DOHH2 (cell line): ENCODE data around the gene FLNA.

Source experiments
- H3F3A ChIP-seq: fragments of 200-600 bp; sonication (generic), shearing (Covaris generic); 2 replicates; pipeline ENCODE4 v1.6.0; 2016; ENCODE audit warnings: antibody characterized with exemption, mild to moderate bottlenecking; ENCODE audit not compliant: control insufficient read depth, insufficient read depth
- H3K27ac ChIP-seq: fragments of 200-600 bp; sonication (generic); 2 replicates; pipeline ENCODE4 v1.5.1; 2014; ENCODE audit warnings: low read depth, mild to moderate bottlenecking, low read length, moderate library complexity
- H3K27me3 ChIP-seq: fragments of 200-600 bp; sonication (generic); 2 replicates; pipeline ENCODE4 v1.6.1; 2014; ENCODE audit warnings: mild to moderate bottlenecking, low read length, mixed read lengths; ENCODE audit not compliant: control insufficient read depth
- H3K36me3 ChIP-seq: fragments of 200-600 bp; sonication (generic); 2 replicates; pipeline ENCODE4 v1.6.1; 2014; ENCODE audit warnings: mild to moderate bottlenecking, low read length, moderate library complexity, mixed read lengths; ENCODE audit not compliant: control insufficient read depth
- H3K4me1 ChIP-seq: fragments of 200-600 bp; sonication (generic); 2 replicates; pipeline ENCODE4 v1.6.1; 2014; ENCODE audit warnings: mild to moderate bottlenecking, low read length, mixed read lengths; ENCODE audit not compliant: control insufficient read depth
- H3K4me2 ChIP-seq: fragments of 200-600 bp; sonication (generic); 2 replicates; pipeline ENCODE4 v1.6.0; 2014; ENCODE audit warnings: mild to moderate bottlenecking, low read length, moderate library complexity
- H3K4me3 ChIP-seq: fragments of 200-600 bp; sonication (generic); 2 replicates; pipeline ENCODE4 v1.5.1; 2014; ENCODE audit warnings: mild to moderate bottlenecking, low read length, mixed read lengths
- H3K79me2 ChIP-seq: fragments of 200-600 bp; sonication (generic); 2 replicates; pipeline ENCODE4 v1.6.1; 2014; ENCODE audit warnings: mild to moderate bottlenecking, low read length, mixed read lengths; ENCODE audit not compliant: control insufficient read depth
- H3K9me2 ChIP-seq: fragments of 200-600 bp; sonication (generic); replicated peaks from 2 replicates; pipeline ENCODE4 v1.6.1; 2014; ENCODE audit warnings: mild to moderate bottlenecking, low read length, mixed read lengths; ENCODE audit not compliant: control insufficient read depth
- H3K9me3 ChIP-seq: fragments of 200-600 bp; sonication (generic); 2 replicates; pipeline ENCODE4 v1.6.1; 2014; ENCODE audit warnings: antibody characterized with exemption, low read length, mixed read lengths; ENCODE audit not compliant: control insufficient read depth, insufficient read depth
- H4K20me1 ChIP-seq: fragments of 200-600 bp; sonication (generic); 2 replicates; pipeline ENCODE4 v1.6.0; 2014; ENCODE audit warnings: low read depth, mild to moderate bottlenecking, antibody characterized with exemption, low read length, moderate library complexity; ENCODE audit not compliant: control insufficient read depth, insufficient read depth
- EZH2phosphoT487 ChIP-seq: fragments of 200-600 bp; sonication (generic); IDR thresholded peaks from 2 replicates; pipeline ENCODE4 v1.6.1; 2017; ENCODE audit warnings: borderline replicate concordance, mild to moderate bottlenecking, antibody characterized with exemption, low read length, moderate library complexity, mixed read lengths
- TF ChIP-seq, protein P1 (sequence below): fragments of 200-600 bp; sonication (generic); IDR thresholded peaks from one replicate; pipeline ENCODE4 v1.5.1; 2014; ENCODE audit warnings: antibody characterized with exemption, mild to moderate bottlenecking, low read depth, low read length; ENCODE audit not compliant: poor library complexity, severe bottlenecking

FLNA gene

DNA sequence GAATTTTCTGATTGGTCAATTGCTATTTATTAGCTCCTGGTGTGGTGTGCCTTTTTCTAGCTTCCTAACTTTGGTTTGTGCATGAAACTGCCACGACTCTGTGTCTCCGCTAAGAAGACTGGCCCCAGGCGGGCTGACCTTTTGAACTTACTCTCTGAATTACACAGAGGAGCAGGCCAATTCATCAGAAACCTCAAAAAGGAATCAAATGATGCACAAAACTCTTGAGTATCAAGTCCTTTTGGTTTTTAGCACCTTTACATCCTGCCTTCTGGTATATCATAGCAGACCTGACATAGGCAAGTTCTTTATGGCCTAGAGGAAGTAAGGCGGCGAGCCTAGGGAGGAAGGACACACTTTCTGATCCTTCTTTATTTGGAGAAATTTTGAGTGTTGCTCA is 61.3 kb downstream of the FLNA start:
- Histone ChIP-seq H3K27me3 (no peaks in the 10 kb centered on the region; the same call in 1 of the 2 replicates), H4K20me1 (no peaks in the 10 kb centered on the region)

DNA sequence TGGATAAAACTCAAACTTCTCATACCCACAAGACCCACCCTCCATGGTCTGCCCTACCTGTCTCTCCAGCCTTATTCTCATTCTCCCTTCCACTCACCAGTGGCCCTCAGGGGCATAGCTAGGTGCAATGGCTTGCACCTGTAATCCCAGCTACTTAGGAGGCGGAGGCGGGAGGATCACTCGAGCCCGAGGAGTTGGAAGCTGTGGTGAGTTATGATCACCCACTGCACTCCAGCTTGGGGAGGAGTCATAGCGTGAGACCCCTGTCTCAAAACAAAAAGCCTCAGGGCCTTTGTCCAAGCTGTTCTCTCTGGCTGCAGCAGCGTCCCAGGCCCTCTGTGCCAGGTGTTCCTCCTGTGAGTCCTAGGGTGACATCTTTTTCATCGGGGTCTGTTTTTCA is 62.3 kb downstream of the FLNA start:
- H3K79me2 ChIP-seq = no peaks in the 10 kb centered on the region
- H3K4me1 ChIP-seq = peaks cover 9% of the 10 kb centered on the region
- H3F3A ChIP-seq = no peaks in the 10 kb centered on the region
- H3K27ac ChIP-seq = no peak overlapping the region
- H3K9me2 ChIP-seq = no peaks in the 10 kb centered on the region
- H3K4me2 ChIP-seq = no peak overlapping the region
- H3K27me3 ChIP-seq = no peaks in the 10 kb centered on the region; the same call in 1 of the 2 replicates
- no peaks in the 10 kb centered on the region for H3K36me3 ChIP-seq
- H3K9me3 ChIP-seq = no peaks in the 10 kb centered on the region
- no peak overlapping the region for H3K4me3 ChIP-seq
- H4K20me1 ChIP-seq = no peaks in the 10 kb centered on the region
- TF ChIP-seq, protein P1, sequence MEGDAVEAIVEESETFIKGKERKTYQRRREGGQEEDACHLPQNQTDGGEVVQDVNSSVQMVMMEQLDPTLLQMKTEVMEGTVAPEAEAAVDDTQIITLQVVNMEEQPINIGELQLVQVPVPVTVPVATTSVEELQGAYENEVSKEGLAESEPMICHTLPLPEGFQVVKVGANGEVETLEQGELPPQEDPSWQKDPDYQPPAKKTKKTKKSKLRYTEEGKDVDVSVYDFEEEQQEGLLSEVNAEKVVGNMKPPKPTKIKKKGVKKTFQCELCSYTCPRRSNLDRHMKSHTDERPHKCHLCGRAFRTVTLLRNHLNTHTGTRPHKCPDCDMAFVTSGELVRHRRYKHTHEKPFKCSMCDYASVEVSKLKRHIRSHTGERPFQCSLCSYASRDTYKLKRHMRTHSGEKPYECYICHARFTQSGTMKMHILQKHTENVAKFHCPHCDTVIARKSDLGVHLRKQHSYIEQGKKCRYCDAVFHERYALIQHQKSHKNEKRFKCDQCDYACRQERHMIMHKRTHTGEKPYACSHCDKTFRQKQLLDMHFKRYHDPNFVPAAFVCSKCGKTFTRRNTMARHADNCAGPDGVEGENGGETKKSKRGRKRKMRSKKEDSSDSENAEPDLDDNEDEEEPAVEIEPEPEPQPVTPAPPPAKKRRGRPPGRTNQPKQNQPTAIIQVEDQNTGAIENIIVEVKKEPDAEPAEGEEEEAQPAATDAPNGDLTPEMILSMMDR = no peak
- TF ChIP-seq EZH2phosphoT487 = no peak

More for the DNA sequence above, 61.3 kb downstream of the FLNA start:
- H3K9me2 ChIP-seq = no peaks in the 10 kb centered on the region
- no peak overlapping the region for H3K4me2 ChIP-seq
- H3K27ac ChIP-seq = no peak overlapping the region
- TF ChIP-seq EZH2phosphoT487 = no peak
- TF ChIP-seq, protein P1 = no peak
- H3K79me2 ChIP-seq = no peaks in the 10 kb centered on the region
- H3K4me1 ChIP-seq = peaks cover 9% of the 10 kb centered on the region
- no peaks in the 10 kb centered on the region for H3K36me3 ChIP-seq
- no peak overlapping the region for H3K4me3 ChIP-seq
- no peaks in the 10 kb centered on the region for H3F3A ChIP-seq
- no peaks in the 10 kb centered on the region for H3K9me3 ChIP-seq

- Histone ChIP-seq H3K4me1 (peaks cover 9% of the 10 kb centered on the region), H3K36me3 (no peaks in the 10 kb centered on the region), H3K9me3 (no peaks in the 10 kb centered on the region), H3K79me2 (no peaks in the 10 kb centered on the region), H3K27me3 (no peaks in the 10 kb centered on the region; the same call in 1 of the 2 replicates), H3K4me3 (no peak overlapping the region), H4K20me1 (no peaks in the 10 kb centered on the region), H3K4me2 (no peak overlapping the region), H3K9me2 (no peaks in the 10 kb centered on the region), H3K27ac (no peak overlapping the region), H3F3A (no peaks in the 10 kb centered on the region)
- TF ChIP-seq EZH2phosphoT487 = no peak
- TF ChIP-seq, protein P1 = no peak
These were observed 63.6 kb downstream of the FLNA start for GRCh38 chrX:154310616-154311536.
